HEK293 (cell line): ENCODE measurements around the gene GRIK4.

ENCODE experiments used
- SP2 ChIP-seq: fragments of 450-650 bp; formaldehyde crosslinking; IDR thresholded peaks from 2 replicates; pipeline ENCODE4 v1.5.1; 2016; ENCODE audit warnings: missing biosample characterization, missing genetic modification characterization
- YY1 ChIP-seq: fragments of 450-650 bp; formaldehyde crosslinking; IDR thresholded peaks from 2 replicates; pipeline ENCODE4 v1.5.1; 2018; ENCODE audit warnings: missing biosample characterization, missing genetic modification characterization
- ZNF426 ChIP-seq: fragments of 450-650 bp; formaldehyde crosslinking; IDR thresholded peaks from 2 replicates; pipeline ENCODE4 v1.5.1; 2017; ENCODE audit warnings: missing biosample characterization, missing genetic modification characterization, mild to moderate bottlenecking, inconsistent platforms, moderate library complexity
- TF ChIP-seq, protein P1 (sequence below): fragments of 450-650 bp; formaldehyde crosslinking; IDR thresholded peaks from 2 replicates; pipeline ENCODE4 v1.5.1; 2016; ENCODE audit warnings: missing biosample characterization, missing genetic modification characterization

- TF ChIP-seq YY1 (tag by site-specific recombination) (no peak), ZNF426 (no peak), SP2 (tag by site-specific recombination) (no peak)
- TF ChIP-seq, protein P1, sequence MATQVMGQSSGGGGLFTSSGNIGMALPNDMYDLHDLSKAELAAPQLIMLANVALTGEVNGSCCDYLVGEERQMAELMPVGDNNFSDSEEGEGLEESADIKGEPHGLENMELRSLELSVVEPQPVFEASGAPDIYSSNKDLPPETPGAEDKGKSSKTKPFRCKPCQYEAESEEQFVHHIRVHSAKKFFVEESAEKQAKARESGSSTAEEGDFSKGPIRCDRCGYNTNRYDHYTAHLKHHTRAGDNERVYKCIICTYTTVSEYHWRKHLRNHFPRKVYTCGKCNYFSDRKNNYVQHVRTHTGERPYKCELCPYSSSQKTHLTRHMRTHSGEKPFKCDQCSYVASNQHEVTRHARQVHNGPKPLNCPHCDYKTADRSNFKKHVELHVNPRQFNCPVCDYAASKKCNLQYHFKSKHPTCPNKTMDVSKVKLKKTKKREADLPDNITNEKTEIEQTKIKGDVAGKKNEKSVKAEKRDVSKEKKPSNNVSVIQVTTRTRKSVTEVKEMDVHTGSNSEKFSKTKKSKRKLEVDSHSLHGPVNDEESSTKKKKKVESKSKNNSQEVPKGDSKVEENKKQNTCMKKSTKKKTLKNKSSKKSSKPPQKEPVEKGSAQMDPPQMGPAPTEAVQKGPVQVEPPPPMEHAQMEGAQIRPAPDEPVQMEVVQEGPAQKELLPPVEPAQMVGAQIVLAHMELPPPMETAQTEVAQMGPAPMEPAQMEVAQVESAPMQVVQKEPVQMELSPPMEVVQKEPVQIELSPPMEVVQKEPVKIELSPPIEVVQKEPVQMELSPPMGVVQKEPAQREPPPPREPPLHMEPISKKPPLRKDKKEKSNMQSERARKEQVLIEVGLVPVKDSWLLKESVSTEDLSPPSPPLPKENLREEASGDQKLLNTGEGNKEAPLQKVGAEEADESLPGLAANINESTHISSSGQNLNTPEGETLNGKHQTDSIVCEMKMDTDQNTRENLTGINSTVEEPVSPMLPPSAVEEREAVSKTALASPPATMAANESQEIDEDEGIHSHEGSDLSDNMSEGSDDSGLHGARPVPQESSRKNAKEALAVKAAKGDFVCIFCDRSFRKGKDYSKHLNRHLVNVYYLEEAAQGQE (tag by site-specific recombination): no peak
Measured at GRCh38 chr11:120707663-120708062, 196.1 kb downstream of the GRIK4 start.
